Skeletal muscle cell (primary cell): ENCODE measurements around the gene RBM19.
A peak's percentile ranks its signal among the peaks of the same experiment; 100 is the strongest.

Experiments
- DNase-seq: peaks from one replicate; pipeline ENCODE4 v3.0.0-alpha.2; 2010; ENCODE audit warnings: low read depth
- H3K4me3 ChIP-seq: 2 replicates; pipeline ENCODE4 v1.5.1; 2011; ENCODE audit warnings: low read depth, mild to moderate bottlenecking, control low read depth, low read length, moderate library complexity

The RBM19 gene

GRCh38 chr12:113961921-113962710 is 4.0 kb downstream of the RBM19 start:
- DNase-seq: peak; percentile 25
- no peak overlapping the region for H3K4me3 ChIP-seq

- H3K4me3 ChIP-seq: no peak overlapping the region
- DNase-seq: no peak
These were observed 6.1 kb downstream of the RBM19 start for GRCh38 chr12:113960030-113960429.

GRCh38 chr12:113959096-113959495 is 7.0 kb downstream of the RBM19 start:
- no peak for DNase-seq
- no peak overlapping the region for H3K4me3 ChIP-seq

DNA sequence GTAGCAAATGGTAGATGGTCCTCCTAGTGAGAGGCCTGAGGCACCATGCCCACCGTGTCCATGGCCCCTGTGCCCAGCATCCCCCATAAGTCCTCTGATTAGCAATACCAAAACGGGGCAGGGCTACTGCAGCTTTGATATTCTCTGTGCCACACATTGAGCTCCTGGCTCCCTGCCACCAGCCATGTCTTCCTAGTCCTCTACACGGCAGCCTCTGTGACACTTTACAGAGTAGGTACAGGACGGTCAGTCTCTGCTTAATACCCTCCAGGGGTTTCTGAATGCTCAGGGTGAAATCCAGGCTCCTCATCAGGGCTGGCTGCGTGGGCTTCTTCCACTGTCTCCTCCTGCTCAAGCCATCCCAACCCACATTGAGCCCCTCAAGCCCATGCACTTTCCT is 8.0 kb downstream of the RBM19 start:
- DNase-seq: no peak

DNA sequence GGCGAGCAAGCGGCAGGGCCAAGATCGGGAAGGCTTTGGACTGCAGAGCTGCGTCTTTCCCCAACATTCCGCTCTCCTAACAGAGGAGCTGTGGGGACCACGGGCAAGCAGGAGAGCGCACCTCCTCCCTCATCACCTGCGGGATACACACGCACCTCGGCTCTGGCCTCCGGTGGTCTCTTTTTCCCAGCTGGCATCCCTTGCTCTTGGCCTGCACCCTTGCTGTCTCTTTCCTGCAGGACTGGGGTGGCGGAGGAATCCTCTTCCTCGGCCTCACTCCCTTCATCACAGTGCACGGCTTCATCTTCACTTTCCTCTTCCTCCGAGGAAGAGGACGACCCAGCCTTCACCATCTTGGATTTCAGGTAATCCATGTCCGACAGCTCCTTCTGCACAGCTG is 8.5 kb downstream of the RBM19 start:
- DNase-seq: no peak

More for the DNA sequence above, 8.0 kb downstream of the RBM19 start:
- no peak overlapping the region for H3K4me3 ChIP-seq

GRCh38 chr12:113955109-113955970 is 10.8 kb downstream of the RBM19 start:
- DNase-seq: no peak
- no peak overlapping the region for H3K4me3 ChIP-seq

More for the DNA sequence above, 8.5 kb downstream of the RBM19 start:
- H3K4me3 ChIP-seq: no peak overlapping the region

DNA sequence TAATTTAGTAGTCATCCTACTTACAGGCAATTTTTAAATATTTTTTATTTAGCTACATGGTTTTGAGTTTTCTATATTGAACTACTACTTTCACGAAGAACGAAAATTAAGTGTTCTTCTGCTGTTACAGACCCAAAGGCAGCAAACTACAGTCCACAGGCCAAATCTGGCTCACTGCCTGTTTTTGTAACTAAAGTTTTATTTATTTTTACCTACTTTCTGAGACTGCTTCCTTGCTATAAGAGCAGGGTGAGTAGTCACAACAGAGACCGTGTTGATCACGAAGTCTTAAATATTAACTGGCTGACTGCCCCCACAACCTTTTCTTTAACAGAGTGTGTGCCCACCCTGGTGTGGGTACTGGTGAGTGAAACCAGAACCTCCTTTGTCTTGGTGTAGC is 11.6 kb downstream of the RBM19 start:
- DNase-seq: no peak
- no peak overlapping the region for H3K4me3 ChIP-seq

- no peak overlapping the region for H3K4me3 ChIP-seq
- DNase-seq: no peak
These were observed 15.3 kb downstream of the RBM19 start for GRCh38 chr12:113950873-113951272.

DNA sequence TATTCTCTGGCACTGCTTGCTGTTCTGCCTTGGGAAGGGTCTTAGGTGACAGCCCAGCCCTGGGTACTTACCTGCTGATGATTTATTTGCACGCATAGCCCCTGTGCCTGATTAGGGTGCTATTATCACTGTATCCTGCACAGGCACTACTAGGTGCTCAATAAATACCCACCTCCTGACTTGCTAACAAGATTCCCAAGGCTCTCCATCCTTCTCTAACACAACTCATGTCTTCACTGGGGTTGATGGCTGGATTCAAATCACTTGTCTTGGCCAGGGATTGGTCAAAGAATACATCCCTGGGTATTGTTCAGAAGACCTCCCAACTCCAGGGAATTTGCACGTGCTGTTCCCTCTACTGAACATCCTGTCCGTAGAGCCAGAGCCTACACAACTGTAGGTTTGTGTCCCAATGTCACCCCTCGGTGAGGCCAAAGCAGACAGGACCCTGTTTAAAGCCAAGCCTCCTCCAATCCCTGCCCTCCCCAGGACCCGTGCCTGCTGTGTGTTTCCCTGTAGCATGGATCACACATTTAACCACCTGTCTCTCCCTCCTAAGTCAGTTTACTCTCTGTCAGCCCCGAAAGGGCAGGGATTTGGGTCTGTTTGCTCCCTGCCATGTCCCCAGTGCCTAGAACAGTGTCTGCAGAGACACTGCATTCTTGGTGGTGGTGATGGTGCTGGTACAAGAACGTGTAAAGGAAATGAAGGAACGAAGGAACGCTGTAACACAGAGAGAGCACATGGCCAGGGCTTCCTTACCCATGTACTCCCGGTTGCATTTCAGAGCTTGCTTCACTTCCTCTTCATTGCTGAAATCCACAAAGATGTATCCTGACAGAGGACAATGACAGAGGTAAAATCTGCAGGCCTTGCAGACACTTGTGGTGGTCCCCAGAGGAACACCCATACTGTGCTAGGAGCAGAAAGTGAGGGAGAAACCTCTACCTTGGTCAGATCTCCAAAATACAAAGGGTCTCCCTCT is 16.5 kb downstream of the RBM19 start:
- no peak overlapping the region for H3K4me3 ChIP-seq
- no peak for DNase-seq

- no peak overlapping the region for H3K4me3 ChIP-seq
- DNase-seq: no peak
These were observed 17.8 kb downstream of the RBM19 start for GRCh38 chr12:113948151-113948914.

- DNase-seq: no peak
- H3K4me3 ChIP-seq: no peak overlapping the region
These were observed 19.9 kb downstream of the RBM19 start for GRCh38 chr12:113946175-113946574.

DNA sequence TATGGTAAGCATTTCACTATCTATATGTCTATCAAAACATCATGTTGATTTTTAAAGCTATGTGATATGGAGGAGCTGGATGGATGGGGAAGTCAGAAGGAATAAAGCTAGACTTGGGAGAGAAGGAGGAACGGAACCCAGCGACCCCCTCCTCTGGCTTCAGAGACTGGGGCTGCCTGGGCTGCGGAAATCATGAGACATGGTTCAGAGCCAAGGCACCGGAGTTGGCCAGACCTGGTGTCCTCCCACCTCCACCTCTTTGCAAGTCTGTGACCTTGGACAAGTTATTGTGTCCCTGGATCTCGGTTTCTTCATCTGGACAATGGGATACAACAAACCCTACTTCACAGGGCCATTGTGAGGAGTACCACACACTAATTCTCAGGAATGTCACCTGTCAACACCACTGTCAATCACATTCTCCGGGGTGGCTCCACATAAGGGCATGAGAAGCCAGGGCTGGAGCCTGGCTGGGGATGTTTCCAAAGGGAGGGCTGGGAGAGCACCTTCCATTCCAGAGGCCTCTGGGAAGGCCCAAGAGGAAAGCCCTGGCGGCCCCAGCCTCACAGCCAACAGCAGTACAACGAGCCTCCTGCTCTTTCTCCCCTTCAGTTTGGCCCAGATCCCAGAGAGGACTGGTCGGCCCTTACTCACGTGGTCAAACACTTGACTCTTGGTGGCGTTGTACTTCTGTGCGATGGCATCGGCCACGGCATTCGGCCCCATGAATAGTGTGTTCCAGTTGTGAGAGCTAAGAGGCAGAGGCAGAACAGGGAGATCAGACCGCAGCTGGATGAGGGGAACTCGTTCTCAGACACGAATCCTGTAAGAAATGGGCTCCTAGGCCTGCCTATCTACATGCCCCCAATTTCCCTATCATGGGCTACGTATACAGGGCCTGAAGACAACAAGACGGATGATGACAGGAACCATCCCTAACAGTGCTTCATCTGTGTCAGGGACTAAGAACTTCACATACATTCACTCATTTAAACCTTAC is 20.7 kb downstream of the RBM19 start:
- no peak overlapping the region for H3K4me3 ChIP-seq

DNA sequence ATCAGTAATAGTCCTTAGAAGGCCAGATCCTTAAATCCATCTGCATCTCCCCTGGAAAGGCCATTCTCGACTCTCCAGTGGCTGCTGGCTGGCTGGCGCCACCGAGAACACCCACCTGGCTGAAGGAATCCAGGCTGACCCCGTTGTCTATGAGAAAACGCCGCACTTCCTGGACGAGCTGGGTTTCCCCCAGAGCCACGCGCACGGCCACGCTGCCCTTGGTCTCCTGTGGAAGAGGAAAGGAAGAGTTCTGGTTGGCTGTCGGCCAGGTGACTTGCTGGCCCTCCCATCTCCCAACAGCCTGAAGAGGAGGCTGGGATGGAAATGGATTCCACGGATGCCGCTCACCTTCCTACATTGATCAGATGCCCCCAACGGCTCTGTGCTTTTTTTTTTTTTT is 23.9 kb downstream of the RBM19 start:
- no peak for DNase-seq
- no peak overlapping the region for H3K4me3 ChIP-seq

More for the DNA sequence above, 20.7 kb downstream of the RBM19 start:
- DNase-seq: no peak

DNA sequence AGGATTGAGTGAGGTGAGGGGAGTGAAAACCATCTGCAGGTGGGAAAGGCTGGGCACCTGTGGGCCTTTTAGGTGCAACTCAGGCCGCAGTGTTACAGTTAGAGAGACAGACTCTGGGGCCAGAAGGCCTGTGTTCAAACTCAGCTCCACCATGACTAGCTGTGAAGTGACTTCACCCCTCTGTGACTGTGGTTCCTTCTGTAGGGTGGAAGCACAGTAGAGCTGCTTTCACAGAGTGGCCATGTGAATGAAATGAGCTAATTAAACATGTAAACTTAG is 25.0 kb downstream of the RBM19 start:
- H3K4me3 ChIP-seq: no peak overlapping the region
- DNase-seq: no peak

DNA sequence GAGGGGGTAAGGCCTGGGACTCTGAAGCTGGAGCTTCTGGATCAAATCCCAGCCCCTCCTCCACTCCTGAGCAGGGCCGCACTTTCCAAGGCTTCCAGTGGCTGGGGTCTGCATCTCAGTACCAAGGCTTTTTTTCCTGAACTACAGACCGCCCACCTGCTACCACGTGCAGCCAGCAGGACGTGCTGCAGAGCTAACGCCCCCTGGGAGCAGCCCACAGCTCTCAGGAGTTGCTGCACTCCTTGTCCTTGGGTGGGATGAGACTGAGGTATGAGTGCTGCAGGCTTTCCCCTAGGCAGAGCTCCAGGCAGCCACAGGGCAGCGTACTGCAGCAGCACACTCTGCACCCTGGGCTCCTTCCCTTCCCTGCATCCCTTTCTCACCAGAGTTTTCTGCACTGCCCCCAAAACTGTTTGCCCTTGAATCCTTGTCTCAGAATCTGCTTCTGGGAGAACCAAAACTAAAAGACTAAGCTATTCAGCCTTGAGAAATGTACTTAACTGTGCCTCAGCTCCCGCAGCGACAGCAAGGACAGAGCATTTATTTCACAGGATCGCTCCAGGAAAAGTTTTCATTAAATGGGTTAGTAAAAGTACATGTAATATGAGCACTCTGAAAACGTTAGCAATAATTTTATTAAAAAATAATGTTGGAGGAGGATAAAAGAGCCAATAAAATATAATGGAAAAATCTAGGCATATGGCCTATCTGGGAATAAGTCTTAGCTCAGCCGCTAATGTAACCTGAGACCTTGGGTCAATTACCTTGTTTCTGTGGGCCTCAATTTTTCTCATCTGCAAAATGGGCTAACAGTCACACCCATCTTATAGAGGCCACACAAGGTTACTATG is 25.5 kb downstream of the RBM19 start:
- no peak for DNase-seq
- H3K4me3 ChIP-seq: no peak overlapping the region

GRCh38 chr12:113939867-113940266 is 26.3 kb downstream of the RBM19 start:
- H3K4me3 ChIP-seq: no peak overlapping the region
- no peak for DNase-seq

DNA sequence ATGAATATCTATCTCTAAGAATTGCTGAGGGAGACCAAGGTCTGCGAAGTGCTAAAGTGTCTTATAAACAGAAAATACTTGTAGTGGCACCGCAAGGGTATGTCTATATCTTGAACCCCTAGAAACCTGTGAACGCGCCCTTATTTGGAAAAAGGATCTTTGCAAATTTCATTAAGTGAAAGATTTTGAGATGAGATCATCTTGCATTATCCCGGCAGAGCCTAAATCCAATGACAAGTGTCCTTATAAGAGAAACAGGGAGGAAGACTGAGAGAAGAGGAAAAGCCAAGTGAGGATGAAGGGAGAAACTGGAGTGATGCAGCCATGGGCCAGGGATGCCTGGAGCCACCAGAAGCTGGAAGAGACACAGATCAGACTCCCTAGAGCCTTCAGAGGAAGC is 27.7 kb downstream of the RBM19 start:
- DNase-seq: no peak
- H3K4me3 ChIP-seq: no peak overlapping the region
